WTC11 (cell line): Measurements from ENCODE around the gene PIEZO1. TPM values are rescaled to one million over a fixed set of nuclear protein-coding genes. Genes with fewer than 3 reads are reported as not detected.
A peak's percentile ranks its signal among the peaks of the same experiment; 100 is the strongest.

Experiments
- ATAC-seq: fragments of 200-7000 bp; cut with Tn5 transposase; 2 replicates; pipeline ENCODE4 v1.10.0; 2021; ENCODE audit warnings: mild to moderate bottlenecking, moderate library complexity
- CTCF ChIA-PET: fragments of 300-600 bp; sonication (Branson Sonifier 250); formaldehyde crosslinking; loops from one replicate; lab custom pipeline; 2021; ENCODE audit warnings: antibody characterized with exemption; lab: Charles Lee
- POLR2A ChIA-PET: fragments of 350-600 bp; sonication (Branson Sonifier 250); formaldehyde crosslinking; loops from one replicate; lab custom pipeline; 2021; ENCODE audit warnings: antibody characterized with exemption; lab: Charles Lee
- DNase-seq: peaks from one replicate; pipeline ENCODE4 v3.0.0; 2021; ENCODE audit warnings: low spot score
- H3K27ac Mint-ChIP-seq: 2 replicates; pipeline ENCODE4 v1.8.0; 2021; ENCODE audit warnings: mixed read lengths
- H3K27me3 Mint-ChIP-seq: 2 replicates; pipeline ENCODE4 v1.8.0; 2021; ENCODE audit warnings: low read depth, mild to moderate bottlenecking, moderate library complexity, mixed read lengths
- H3K36me3 Mint-ChIP-seq: 2 replicates; pipeline ENCODE4 v1.8.0; 2021; ENCODE audit warnings: mixed read lengths
- H3K4me1 Mint-ChIP-seq: 2 replicates; pipeline ENCODE4 v1.8.0; 2022; ENCODE audit warnings: mixed read lengths
- H3K4me3 Mint-ChIP-seq: 2 replicates; pipeline ENCODE4 v1.8.0; 2021; ENCODE audit warnings: mild to moderate bottlenecking, moderate library complexity, mixed read lengths
- H3K9me3 Mint-ChIP-seq: 2 replicates; pipeline ENCODE4 v1.8.0; 2021; ENCODE audit warnings: mixed read lengths
- ARID4B ChIP-seq: sonication (generic); formaldehyde crosslinking; IDR thresholded peaks from 2 replicates; pipeline ENCODE4 v1.8.0; 2023; ENCODE audit warnings: missing genetic modification reagents, mild to moderate bottlenecking, borderline replicate concordance
- CREB1 ChIP-seq: sonication (generic); formaldehyde crosslinking; IDR thresholded peaks from 2 replicates; pipeline ENCODE4 v1.8.0; 2023; ENCODE audit warnings: mild to moderate bottlenecking, missing genetic modification reagents
- CTCF ChIP-seq: fragments of 200-600 bp; IDR thresholded peaks from 2 replicates; pipeline ENCODE4 v1.8.0; 2022; ENCODE audit warnings: antibody characterized with exemption
- E2F1 ChIP-seq: sonication (generic); formaldehyde crosslinking; IDR thresholded peaks from 2 replicates; pipeline ENCODE4 v1.8.0; 2022; ENCODE audit warnings: mild to moderate bottlenecking, missing genetic modification reagents
- E2F4 ChIP-seq: sonication (generic); formaldehyde crosslinking; IDR thresholded peaks from 2 replicates; pipeline ENCODE4 v1.8.1; 2022; ENCODE audit warnings: low read depth, mild to moderate bottlenecking, moderate library complexity, missing genetic modification reagents, borderline replicate concordance
- E2F5 ChIP-seq: sonication (generic); formaldehyde crosslinking; IDR thresholded peaks from 2 replicates; pipeline ENCODE4 v1.8.1; 2022; ENCODE audit warnings: mild to moderate bottlenecking, moderate library complexity, missing genetic modification reagents
- ERG ChIP-seq: fragments of 250-450 bp; sonication (Bioruptor Pico); IDR thresholded peaks from 2 replicates; pipeline ENCODE4 v1.8.0; 2021; ENCODE audit warnings: mild to moderate bottlenecking
- ESRRA ChIP-seq: sonication (generic); formaldehyde crosslinking; IDR thresholded peaks from 2 replicates; pipeline ENCODE4 v1.8.1; 2022; ENCODE audit warnings: mild to moderate bottlenecking, missing genetic modification reagents, borderline replicate concordance
- FOXJ3 ChIP-seq: sonication (generic); formaldehyde crosslinking; IDR thresholded peaks from 2 replicates; pipeline ENCODE4 v1.9.0; 2021; ENCODE audit warnings: missing genetic modification reagents, mild to moderate bottlenecking, borderline replicate concordance
- FOXK1 ChIP-seq: sonication (generic); formaldehyde crosslinking; IDR thresholded peaks from 2 replicates; pipeline ENCODE4 v1.8.0; 2022; ENCODE audit warnings: mild to moderate bottlenecking, moderate library complexity, missing genetic modification reagents
- MYBL2 ChIP-seq: sonication (generic); formaldehyde crosslinking; IDR thresholded peaks from 2 replicates; pipeline ENCODE4 v1.8.1; 2023; ENCODE audit warnings: mild to moderate bottlenecking, moderate library complexity, missing genetic modification reagents
- NFE2L1 ChIP-seq: sonication (generic); formaldehyde crosslinking; IDR thresholded peaks from 2 replicates; pipeline ENCODE4 v1.8.1; 2023; ENCODE audit warnings: missing genetic modification reagents
- PRDM15 ChIP-seq: sonication (generic); formaldehyde crosslinking; IDR thresholded peaks from 2 replicates; pipeline ENCODE4 v1.8.0; 2022; ENCODE audit warnings: missing genetic modification reagents
- USF1 ChIP-seq: sonication (generic); formaldehyde crosslinking; IDR thresholded peaks from 2 replicates; pipeline ENCODE4 v1.8.0; 2022; ENCODE audit warnings: mild to moderate bottlenecking, missing genetic modification reagents
- ZNF532 ChIP-seq: fragments of 250-450 bp; sonication (Bioruptor Pico); IDR thresholded peaks from 2 replicates; pipeline ENCODE4 v1.9.0; 2021; ENCODE audit warnings: mild to moderate bottlenecking, borderline replicate concordance
- total RNA-seq: library from RNA; stranded (reverse); gene quantifications from 3 replicates; pipeline ENCODE4 v1.2.3, GENCODE V29; 2021

The PIEZO1 gene
- total RNA-seq, 1 experiment from 2014 or later = 71.3 TPM

- ATAC-seq = peak; percentile 61
- H3K4me1 Mint-ChIP-seq = no peaks in the 10 kb centered on the region
- H3K4me3 Mint-ChIP-seq = no peak overlapping the region
- CTCF ChIA-PET = interaction anchor here (0.7 to 2.2 kb wide), 11 partner anchors 11 to 137 kb away, joined by 3 to 21 read pairs (median 4); partner anchors contain the start of gene IL17C
- H3K27ac Mint-ChIP-seq = peak overlapping the region; percentile 36; the same call in 1 of the 2 replicates
- H3K36me3 Mint-ChIP-seq = peaks cover 3% of the 10 kb centered on the region; the same call in 1 of the 2 replicates
- H3K9me3 Mint-ChIP-seq = no peaks in the 10 kb centered on the region
- peak; percentile 58 for DNase-seq
- POLR2A ChIA-PET = no interaction called here
- H3K27me3 Mint-ChIP-seq = no peaks in the 10 kb centered on the region
- TF ChIP-seq MYBL2 (CRISPR knock-in tag) (no peak), CREB1 (no peak), ESRRA (CRISPR knock-in tag) (no peak), NFE2L1 (CRISPR knock-in tag) (no peak), PRDM15 (CRISPR knock-in tag) (no peak), CTCF (0 out of 2 replicates have a peak, but pooled peaks have one; percentile 14), FOXJ3 (no peak), ZNF532 (CRISPR knock-in tag) (no peak), E2F1 (no peak), ARID4B (CRISPR knock-in tag) (no peak), E2F4 (CRISPR knock-in tag) (no peak), USF1 (no peak), ERG (CRISPR knock-in tag) (no peak), FOXK1 (0 out of 2 replicates have a peak, but pooled peaks have one; percentile 17), E2F5 (CRISPR knock-in tag) (no peak)
These were observed 87.0 kb downstream of the PIEZO1 start for GRCh38 chr16:88697831-88698615.
